Measurements from ENCODE around the gene NSUN5.
"Not testable (repeated sequence)": the region's sequence is repeated elsewhere in the genome, so short reads cannot be mapped to it uniquely, and the experiment has no call there.

The NSUN5 gene

DNA sequence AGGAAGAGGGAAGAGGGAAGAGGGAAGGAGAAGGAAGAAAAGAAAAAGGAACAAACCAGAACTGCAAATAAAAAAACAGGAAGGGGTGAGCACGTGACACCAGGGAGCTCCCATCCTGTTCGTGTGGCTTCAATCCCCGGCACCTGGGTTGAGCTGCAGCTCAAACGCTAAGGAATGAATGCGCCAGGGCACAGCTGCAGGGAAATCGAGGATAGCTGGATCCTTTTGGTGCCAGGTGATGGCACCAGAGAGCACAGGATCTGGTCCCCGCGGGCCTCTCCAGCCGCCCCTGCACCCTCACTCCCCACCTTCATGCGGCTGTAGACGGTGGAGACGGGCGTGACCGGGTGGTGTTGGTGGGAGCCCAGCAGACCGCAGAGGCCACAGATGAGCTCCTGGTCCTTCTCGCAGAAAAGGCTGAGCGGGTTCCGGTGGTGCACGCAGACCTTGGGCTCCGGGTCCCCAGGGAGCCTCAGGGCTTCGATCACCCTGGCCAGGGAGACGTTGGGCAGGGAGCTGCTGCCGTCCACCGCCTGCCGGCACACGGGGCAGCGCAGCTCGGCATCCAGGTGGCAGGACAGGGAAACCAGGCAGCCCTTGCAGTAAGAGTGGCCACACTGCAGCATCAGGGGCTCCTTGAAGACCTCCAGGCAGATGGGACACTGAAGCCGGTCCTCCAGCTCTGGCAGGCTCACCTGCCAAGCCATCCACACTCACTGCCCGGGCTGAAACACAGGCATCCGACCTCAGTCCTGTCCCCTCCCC, 15.6 kb upstream of the NSUN5 start:
- peak; percentile 72 for DNase-seq

DNA sequence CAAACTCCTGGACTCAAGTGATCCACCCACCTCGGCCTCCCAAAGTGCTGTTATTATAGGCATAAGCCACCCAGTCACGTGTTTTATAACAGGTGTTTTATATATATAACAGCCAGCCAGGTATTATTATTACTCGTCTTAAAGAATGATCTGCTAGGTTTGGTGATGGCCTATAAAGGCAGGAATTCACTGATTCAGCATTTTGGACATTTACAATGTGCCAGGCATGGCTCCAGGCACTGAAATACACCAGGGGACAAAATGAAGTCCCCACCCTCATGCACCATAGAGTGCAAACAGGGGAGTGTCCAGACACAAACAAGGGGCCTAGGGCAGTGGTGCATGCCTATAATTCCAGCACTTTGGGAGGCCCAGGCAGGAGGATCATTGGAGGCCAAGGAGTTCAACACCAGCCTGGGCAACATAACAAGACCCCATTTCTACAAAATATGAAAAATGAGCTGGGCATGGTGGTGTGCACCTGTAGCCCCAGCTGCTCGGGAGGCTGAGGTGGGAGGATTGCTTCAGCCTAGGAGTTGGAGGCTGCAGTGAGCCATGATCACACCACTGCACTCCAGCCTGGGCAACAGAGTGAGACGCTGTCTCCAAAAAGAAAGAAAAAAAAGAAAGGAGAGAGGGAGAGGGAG, 14.9 kb upstream of the NSUN5 start:
- DNase-seq, result not testable (repeated sequence)

DNA sequence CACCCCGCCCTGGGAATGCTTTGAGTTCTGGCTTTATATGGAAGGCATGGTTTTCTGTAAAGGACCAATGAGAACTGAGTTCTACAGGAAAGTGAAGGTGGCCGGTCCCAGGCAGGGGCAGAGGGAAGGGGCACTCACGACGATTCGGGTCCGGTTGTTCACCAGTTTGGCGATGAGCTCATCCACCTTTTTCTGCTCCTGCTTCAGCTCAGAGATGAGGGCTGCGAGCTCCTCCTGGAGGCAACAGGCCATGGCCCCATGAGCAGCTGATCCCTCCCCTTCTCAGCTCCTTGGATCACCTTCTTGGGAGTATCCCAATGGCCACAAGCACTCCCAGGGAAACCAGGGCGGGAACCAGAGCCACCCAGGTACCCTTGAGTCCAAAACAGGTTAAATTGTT, 11.4 kb upstream of the NSUN5 start:
- DNase-seq, result not testable (repeated sequence)

GRCh38 chr7:73319541-73319940, 10.9 kb upstream of the NSUN5 start:
- not testable (repeated sequence) for DNase-seq

DNA sequence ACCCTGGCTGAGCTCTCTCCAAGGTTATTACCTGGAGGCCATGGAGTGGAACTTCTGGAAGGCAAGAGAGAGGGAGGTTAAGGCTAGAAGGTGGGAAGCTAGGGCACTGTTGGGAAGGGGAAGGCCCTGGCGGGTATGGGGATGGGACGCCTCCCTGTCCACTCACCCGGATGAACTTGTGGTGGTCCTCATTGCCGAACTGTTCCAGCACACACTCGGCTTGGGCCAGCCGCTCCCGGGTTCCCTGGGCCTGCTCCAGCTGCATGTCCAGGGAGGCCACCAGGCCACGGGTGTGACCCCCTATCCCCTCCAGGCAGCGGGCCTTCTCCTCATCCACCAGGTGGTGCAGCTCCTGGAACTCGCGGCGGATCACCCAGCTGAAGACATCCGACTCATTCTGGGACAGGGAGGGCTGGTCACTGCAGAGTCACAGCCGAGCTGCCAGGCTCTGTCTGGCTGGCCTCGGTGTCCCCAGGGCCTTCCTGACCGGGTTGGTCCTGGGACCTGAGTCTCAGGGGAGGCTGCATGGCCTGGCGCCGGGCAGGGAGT, 10.1 kb upstream of the NSUN5 start:
- DNase-seq, result not testable (repeated sequence)

DNA sequence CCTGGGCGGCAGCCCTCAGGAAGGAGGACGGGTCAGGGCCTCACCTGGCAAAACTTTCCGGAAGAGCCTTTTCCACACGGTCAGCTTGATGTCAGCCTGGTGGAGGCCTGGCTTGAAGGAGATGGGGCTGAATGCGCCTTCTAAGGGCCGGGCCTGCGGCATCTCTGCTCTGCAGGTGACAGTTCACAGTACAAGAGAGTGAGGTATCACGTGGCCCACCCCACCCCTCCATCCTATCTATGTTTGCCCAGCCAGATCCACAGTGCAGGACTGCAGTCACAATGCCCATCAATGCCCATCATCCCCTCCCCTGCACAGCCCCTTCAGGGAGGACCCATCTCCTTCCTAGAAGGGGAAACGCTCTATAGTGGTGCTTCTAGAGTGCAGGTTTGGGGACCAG, 7.9 kb upstream of the NSUN5 start:
- DNase-seq, result no peak

GRCh38 chr7:73314271-73314670, 5.6 kb upstream of the NSUN5 start:
- no peak for DNase-seq

- DNase-seq, result no peak
Observed at GRCh38 chr7:73313521-73313906, 4.9 kb upstream of the NSUN5 start.

DNA sequence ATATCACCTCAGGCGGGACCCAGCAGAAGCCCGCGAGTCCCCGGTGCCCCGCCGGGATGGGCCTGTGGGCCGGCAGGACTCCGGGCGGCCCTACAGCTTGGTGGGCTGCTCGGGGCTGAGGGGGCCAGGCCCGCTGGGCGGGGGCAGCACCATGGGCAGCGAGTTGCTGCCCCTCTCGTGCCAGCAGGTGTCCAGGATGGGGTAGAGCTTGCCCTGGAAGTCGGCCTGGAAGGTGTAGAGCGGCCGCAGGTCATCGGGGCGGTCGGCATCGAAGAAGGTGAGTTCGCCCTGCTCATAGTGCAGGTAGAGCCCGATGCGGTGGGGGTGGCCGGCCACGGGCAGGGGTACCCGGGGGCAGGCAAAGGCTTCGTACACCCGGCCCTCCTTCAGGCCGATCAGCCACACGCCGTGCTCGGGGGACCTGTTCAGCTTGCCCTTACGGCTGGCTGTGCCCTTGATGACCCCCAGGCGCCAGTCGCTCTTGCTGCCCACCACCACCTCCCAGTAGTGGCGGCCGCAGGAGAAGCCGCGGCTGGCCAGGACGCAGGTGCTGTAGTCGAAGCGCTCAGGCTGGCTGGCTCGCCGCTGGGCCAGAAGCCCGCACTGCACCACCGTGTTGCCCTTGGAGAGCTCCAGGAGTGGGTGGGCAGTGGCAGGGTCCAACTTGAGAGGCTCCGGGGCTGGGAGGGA, 4.3 kb upstream of the NSUN5 start:
- DNase-seq, result no peak

GRCh38 chr7:73311421-73311820, 2.8 kb upstream of the NSUN5 start:
- not testable (repeated sequence) for DNase-seq

- DNase-seq, result peak; percentile 56
Observed at GRCh38 chr7:73308074-73308664, 457 bp downstream of the NSUN5 start.

GRCh38 chr7:73307436-73307835, 1.2 kb downstream of the NSUN5 start:
- DNase-seq, result peak; percentile 29

GRCh38 chr7:73304612-73305387, 3.8 kb downstream of the NSUN5 start:
- DNase-seq, result peak; percentile 40

DNA sequence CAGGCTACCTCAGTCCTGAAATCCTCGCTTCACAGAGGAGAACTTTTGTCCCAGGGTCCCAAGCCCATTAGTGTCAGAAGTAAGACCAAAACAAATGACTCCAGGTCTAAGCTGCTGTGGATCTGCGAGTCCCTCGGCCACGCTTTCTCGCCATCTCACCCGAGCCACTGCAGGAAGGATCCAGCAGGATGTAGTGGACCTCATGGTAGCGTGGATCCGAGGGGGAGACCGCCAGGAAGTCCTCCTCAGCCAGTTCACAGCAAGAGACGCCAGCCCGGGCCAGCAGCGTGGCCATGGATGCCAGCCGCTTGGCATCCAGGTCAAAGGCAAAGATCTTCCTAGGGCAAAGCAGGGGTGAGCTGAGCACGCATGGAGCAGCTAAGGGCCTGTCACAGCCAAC, 4.6 kb downstream of the NSUN5 start:
- DNase-seq, result no peak

GRCh38 chr7:73303546-73303945, 5.1 kb downstream of the NSUN5 start:
- no peak for DNase-seq

- DNase-seq, result not testable (repeated sequence)
Observed at GRCh38 chr7:73302846-73303245, 5.8 kb downstream of the NSUN5 start.

DNA sequence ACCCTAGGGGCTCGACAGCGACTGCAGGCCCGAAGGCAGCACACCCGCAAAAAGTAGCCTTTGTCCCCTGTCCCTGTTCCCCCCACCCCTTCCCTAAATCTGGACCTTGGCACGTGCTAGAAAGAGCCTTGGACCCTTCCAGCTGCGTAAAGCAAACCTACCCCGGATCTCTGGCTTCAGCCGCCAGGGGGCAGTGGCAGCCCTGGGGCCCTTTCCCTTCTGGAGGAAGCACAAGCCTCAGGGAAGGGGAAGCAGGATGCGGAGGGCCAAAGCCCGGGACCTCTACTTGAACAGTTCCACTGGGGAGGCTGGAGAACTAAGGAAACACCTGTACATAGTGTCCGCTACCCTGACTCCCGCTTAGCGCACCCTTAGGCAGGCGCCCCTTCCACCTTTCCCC, 7.5 kb downstream of the NSUN5 start:
- not testable (repeated sequence) for DNase-seq

- not testable (repeated sequence) for DNase-seq
Observed at GRCh38 chr7:73299812-73300211, 8.8 kb downstream of the NSUN5 start.

- DNase-seq, result not testable (repeated sequence)
Observed at GRCh38 chr7:73297706-73298105, 10.9 kb downstream of the NSUN5 start.

GRCh38 chr7:73297235-73297634, 11.4 kb downstream of the NSUN5 start:
- DNase-seq, result not testable (repeated sequence)

DNA sequence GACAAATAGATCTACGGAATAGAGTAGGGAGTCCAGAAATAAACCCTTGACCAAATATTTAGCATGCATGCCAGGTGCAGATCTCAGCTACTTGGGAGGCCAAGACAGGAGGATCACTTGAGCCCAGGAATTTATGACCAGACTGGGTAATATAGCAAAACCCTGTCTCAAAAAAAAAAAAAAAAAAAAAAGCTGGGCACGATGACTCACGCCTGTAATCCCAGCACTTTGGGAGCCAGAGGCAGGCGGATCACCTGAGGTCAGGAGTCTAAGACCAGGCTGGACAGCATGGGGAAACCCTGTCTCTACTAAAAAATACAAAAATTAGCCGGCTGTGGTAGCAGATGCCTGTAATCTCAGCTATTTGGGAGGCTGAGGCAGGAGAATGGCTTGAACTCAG, 31.4 kb downstream of the NSUN5 start:
- DNase-seq, result not testable (repeated sequence)

- not testable (repeated sequence) for DNase-seq
Observed at GRCh38 chr7:73267813-73268212, 40.8 kb downstream of the NSUN5 start.

Measured in activated CD8-positive, alpha-beta memory T cell treated with anti-CD3 and anti-CD28 coated beads, Interleukin-2, amount 50 U/mL, for 48 hours (primary cell).